GM23338 (cell line): ENCODE data around the gene DNAJB13. TPM values are rescaled to one million over a fixed set of nuclear protein-coding genes. Genes with fewer than 3 reads are reported as not detected.

Source experiments
- ATAC-seq: fragments of 200-7000 bp; cut with Tn5 transposase; 3 replicates; pipeline ENCODE4 v1.9.1; 2020
- DNase-seq: peaks from one replicate; pipeline ENCODE4 v3.0.0-alpha.2; 2015; ENCODE audit warnings: low spot score
- H2AFZ ChIP-seq: fragments of 200-600 bp; sonication (generic); 2 replicates; pipeline ENCODE4 v1.8.0; 2016; ENCODE audit warnings: antibody characterized with exemption, mild to moderate bottlenecking, moderate library complexity
- H3F3A ChIP-seq: fragments of 200-600 bp; sonication (generic); replicated peaks from 2 replicates; pipeline ENCODE4 v1.8.0; 2017; ENCODE audit warnings: antibody characterized with exemption, mixed run types, low read depth
- H3K27ac ChIP-seq: fragments of 200-600 bp; sonication (generic); 2 replicates; pipeline ENCODE4 v1.6.1; 2016; ENCODE audit warnings: low read depth
- H3K27me3 ChIP-seq: fragments of 200-600 bp; sonication (generic); 2 replicates; pipeline ENCODE4 v1.8.0; 2016; ENCODE audit warnings: mild to moderate bottlenecking, mixed run types, moderate library complexity; ENCODE audit not compliant: insufficient read depth
- H3K36me3 ChIP-seq: fragments of 200-600 bp; sonication (generic); 2 replicates; pipeline ENCODE4 v1.8.0; 2016; ENCODE audit warnings: mild to moderate bottlenecking; ENCODE audit not compliant: insufficient read depth
- H3K4me1 ChIP-seq: fragments of 200-600 bp; sonication (generic); 2 replicates; pipeline ENCODE4 v1.8.0; 2016; ENCODE audit warnings: mild to moderate bottlenecking, moderate library complexity; ENCODE audit not compliant: insufficient read depth
- H3K4me2 ChIP-seq: fragments of 200-600 bp; sonication (generic); 2 replicates; pipeline ENCODE4 v1.7.1; 2017; ENCODE audit warnings: mixed run types
- H3K4me3 ChIP-seq: fragments of 200-600 bp; sonication (generic); 2 replicates; pipeline ENCODE4 v1.6.1; 2016; ENCODE audit warnings: mixed run types
- H3K79me2 ChIP-seq: fragments of 200-600 bp; sonication (generic); replicated peaks from 2 replicates; pipeline ENCODE4 v1.8.0; 2017; ENCODE audit warnings: mild to moderate bottlenecking; ENCODE audit not compliant: insufficient read depth
- H3K9me2 ChIP-seq: fragments of 200-600 bp; sonication (generic); 2 replicates; pipeline ENCODE4 v1.8.0; 2017; ENCODE audit not compliant: insufficient read depth
- H4K20me1 ChIP-seq: fragments of 200-600 bp; sonication (generic); replicated peaks from 2 replicates; pipeline ENCODE4 v1.8.0; 2017; ENCODE audit warnings: mild to moderate bottlenecking; ENCODE audit not compliant: insufficient read depth
- H3K27ac Mint-ChIP-seq: 2 replicates; pipeline ENCODE4 v1.8.0; 2020; ENCODE audit warnings: inconsistent platforms, mild to moderate bottlenecking, moderate library complexity, mixed read lengths
- H3K27me3 Mint-ChIP-seq: 3 replicates; pipeline ENCODE4 v1.8.0; 2022; ENCODE audit warnings: low read depth, mild to moderate bottlenecking, moderate library complexity, mixed read lengths, inconsistent platforms; ENCODE audit not compliant: insufficient read depth, poor library complexity
- H3K36me3 Mint-ChIP-seq: 3 replicates; pipeline ENCODE4 v1.8.0; 2021; ENCODE audit warnings: low read depth, mild to moderate bottlenecking, inconsistent platforms, moderate library complexity, mixed read lengths
- H3K4me1 Mint-ChIP-seq: 3 replicates; pipeline ENCODE4 v1.8.0; 2020; ENCODE audit warnings: mild to moderate bottlenecking, inconsistent platforms, mixed read lengths
- H3K4me3 Mint-ChIP-seq: 3 replicates; pipeline ENCODE4 v1.8.0; 2021; ENCODE audit warnings: moderate library complexity, mild to moderate bottlenecking, inconsistent platforms, mixed read lengths
- H3K9me3 Mint-ChIP-seq: 3 replicates; pipeline ENCODE4 v1.8.0; 2020; ENCODE audit warnings: moderate library complexity, mild to moderate bottlenecking, inconsistent platforms, mixed read lengths
- CREB1 ChIP-seq: fragments of 250-450 bp; sonication (Bioruptor Pico); IDR thresholded peaks from 2 replicates; pipeline ENCODE4 v1.5.0; 2020; ENCODE audit warnings: low read depth, mild to moderate bottlenecking, moderate library complexity
- EZH2 ChIP-seq: fragments of 200-600 bp; sonication (generic); IDR thresholded peaks from one replicate; pipeline ENCODE4 v1.8.0; 2017; ENCODE audit warnings: antibody characterized with exemption, mild to moderate bottlenecking, low read depth; ENCODE audit not compliant: unreplicated experiment
- EZH2phosphoT487 ChIP-seq: fragments of 200-600 bp; sonication (generic); IDR thresholded peaks from one replicate; pipeline ENCODE4 v1.8.1; 2018; ENCODE audit warnings: antibody characterized with exemption; ENCODE audit not compliant: unreplicated experiment
- JUNB ChIP-seq: IDR thresholded peaks from one replicate; pipeline ENCODE4 v1.6.1; 2016; ENCODE audit warnings: antibody characterized with exemption; ENCODE audit not compliant: unreplicated experiment
- NANOG ChIP-seq: IDR thresholded peaks from 2 replicates; pipeline ENCODE4 v1.6.1; 2016; ENCODE audit warnings: antibody characterized with exemption, borderline replicate concordance
- POLR2AphosphoS5 ChIP-seq: IDR thresholded peaks from 2 replicates; pipeline ENCODE4 v1.6.1; 2016; ENCODE audit warnings: antibody characterized with exemption, low read depth
- STAT1 ChIP-seq: IDR thresholded peaks from one replicate; pipeline ENCODE4 v1.6.1; 2016; ENCODE audit warnings: antibody characterized with exemption; ENCODE audit not compliant: unreplicated experiment
- ZNF114 ChIP-seq: fragments of 250-450 bp; sonication (Bioruptor Pico); IDR thresholded peaks from 2 replicates; pipeline ENCODE4 v1.5.0; 2020; ENCODE audit warnings: mild to moderate bottlenecking, moderate library complexity
- ZNF331 ChIP-seq: fragments of 250-450 bp; sonication (Bioruptor Pico); IDR thresholded peaks from 2 replicates; pipeline ENCODE4 v1.5.0; 2020; ENCODE audit warnings: low read depth, mild to moderate bottlenecking, moderate library complexity
- ZNF462 ChIP-seq: fragments of 250-450 bp; sonication (Bioruptor Pico); IDR thresholded peaks from 2 replicates; pipeline ENCODE4 v1.5.0; 2020; ENCODE audit warnings: mild to moderate bottlenecking, moderate library complexity
- polyA plus RNA-seq: library from polyadenylated mRNA; unstranded; fragments of >200 nt; fragmentation: Nextera tagmentation; extraction: Ambion mirVana; gene quantifications from 2 replicates; pipeline ENCODE4 v1.2.1, GENCODE V29; 2016
- total RNA-seq: library from RNA; depleted of rRNA; stranded (reverse); fragments of >200 nt; shearing (Covaris generic); gene quantifications from 2 replicates; pipeline ENCODE4 v1.2.3, GENCODE V29; 2014
- TF ChIP-seq, protein P1 (sequence below): IDR thresholded peaks from one replicate; pipeline ENCODE4 v1.6.1; 2018; ENCODE audit warnings: antibody characterized with exemption; ENCODE audit not compliant: unreplicated experiment
- TF ChIP-seq, protein P2 (sequence below): IDR thresholded peaks from 2 replicates; pipeline ENCODE4 v1.6.1; 2016; ENCODE audit warnings: antibody characterized with exemption
- TF ChIP-seq, protein P3 (sequence below), 2 experiments: fragments of 200-600 bp in 1 of 2; sonication (generic) in 1 of 2; conservative IDR thresholded peaks; 2 replicates each; pipeline versions ENCODE4 v1.5.1 to v1.6.1; 2016 to 2017; ENCODE audit warnings: antibody characterized with exemption in 2 of 2, low read depth in 2 of 2, mild to moderate bottlenecking in 2 of 2, moderate library complexity in 1 of 2

DNAJB13 gene
- total and polyA plus RNA-seq, 2 experiments from 2014 or later: 0.14 to 0.32 TPM

DNA sequence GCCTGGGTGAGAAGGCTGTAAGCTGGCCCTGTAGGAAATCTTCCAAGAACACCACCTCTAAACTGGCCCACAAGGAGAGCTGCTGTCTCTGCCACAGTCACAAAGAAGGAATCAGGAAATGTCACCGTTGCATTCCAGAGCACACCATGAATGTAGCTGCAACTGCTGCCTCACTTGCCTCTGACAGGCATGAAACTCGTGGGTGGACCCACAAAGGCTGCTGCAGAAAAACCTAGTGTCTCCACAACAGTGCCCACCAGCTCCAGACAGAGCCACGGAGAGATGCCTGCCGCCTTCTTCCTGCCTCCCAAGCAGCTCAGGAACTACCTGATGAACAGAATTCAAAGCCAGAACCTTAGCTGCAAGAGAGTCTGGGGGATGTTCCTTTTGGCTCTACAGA, 10.5 kb downstream of the DNAJB13 start:
- no peaks in the 10 kb centered on the region for H3K36me3 Mint-ChIP-seq
- Histone ChIP-seq H3K36me3 (no peaks in the 10 kb centered on the region), H3K9me2 (no peaks in the 10 kb centered on the region), H3K79me2 (no peaks in the 10 kb centered on the region), H3F3A (0 out of 2 replicates have a peak, but pooled peaks cover 3% of the 10 kb centered on the region), H3K4me2 (no peak overlapping the region), H3K27me3 (no peaks in the 10 kb centered on the region), H3K4me1 (peaks cover 4% of the 10 kb centered on the region; the same call in 1 of the 2 replicates), H3K4me3 (no peak overlapping the region), H3K27ac (no peak overlapping the region), H4K20me1 (no peaks in the 10 kb centered on the region), H2AFZ (no peak overlapping the region)
- H3K9me3 Mint-ChIP-seq: no peaks in the 10 kb centered on the region; the same call in 2 of the 3 replicates
- TF ChIP-seq, protein P1, sequence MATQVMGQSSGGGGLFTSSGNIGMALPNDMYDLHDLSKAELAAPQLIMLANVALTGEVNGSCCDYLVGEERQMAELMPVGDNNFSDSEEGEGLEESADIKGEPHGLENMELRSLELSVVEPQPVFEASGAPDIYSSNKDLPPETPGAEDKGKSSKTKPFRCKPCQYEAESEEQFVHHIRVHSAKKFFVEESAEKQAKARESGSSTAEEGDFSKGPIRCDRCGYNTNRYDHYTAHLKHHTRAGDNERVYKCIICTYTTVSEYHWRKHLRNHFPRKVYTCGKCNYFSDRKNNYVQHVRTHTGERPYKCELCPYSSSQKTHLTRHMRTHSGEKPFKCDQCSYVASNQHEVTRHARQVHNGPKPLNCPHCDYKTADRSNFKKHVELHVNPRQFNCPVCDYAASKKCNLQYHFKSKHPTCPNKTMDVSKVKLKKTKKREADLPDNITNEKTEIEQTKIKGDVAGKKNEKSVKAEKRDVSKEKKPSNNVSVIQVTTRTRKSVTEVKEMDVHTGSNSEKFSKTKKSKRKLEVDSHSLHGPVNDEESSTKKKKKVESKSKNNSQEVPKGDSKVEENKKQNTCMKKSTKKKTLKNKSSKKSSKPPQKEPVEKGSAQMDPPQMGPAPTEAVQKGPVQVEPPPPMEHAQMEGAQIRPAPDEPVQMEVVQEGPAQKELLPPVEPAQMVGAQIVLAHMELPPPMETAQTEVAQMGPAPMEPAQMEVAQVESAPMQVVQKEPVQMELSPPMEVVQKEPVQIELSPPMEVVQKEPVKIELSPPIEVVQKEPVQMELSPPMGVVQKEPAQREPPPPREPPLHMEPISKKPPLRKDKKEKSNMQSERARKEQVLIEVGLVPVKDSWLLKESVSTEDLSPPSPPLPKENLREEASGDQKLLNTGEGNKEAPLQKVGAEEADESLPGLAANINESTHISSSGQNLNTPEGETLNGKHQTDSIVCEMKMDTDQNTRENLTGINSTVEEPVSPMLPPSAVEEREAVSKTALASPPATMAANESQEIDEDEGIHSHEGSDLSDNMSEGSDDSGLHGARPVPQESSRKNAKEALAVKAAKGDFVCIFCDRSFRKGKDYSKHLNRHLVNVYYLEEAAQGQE: no peak
- TF ChIP-seq NANOG (no peak), ZNF114 (CRISPR knock-in tag) (no peak), EZH2 (no peak), CREB1 (CRISPR knock-in tag) (no peak), ZNF331 (no peak), EZH2phosphoT487 (no peak), JUNB (no peak), ZNF462 (CRISPR knock-in tag) (no peak), STAT1 (no peak), POLR2AphosphoS5 (no peak)
- TF ChIP-seq, protein P2, sequence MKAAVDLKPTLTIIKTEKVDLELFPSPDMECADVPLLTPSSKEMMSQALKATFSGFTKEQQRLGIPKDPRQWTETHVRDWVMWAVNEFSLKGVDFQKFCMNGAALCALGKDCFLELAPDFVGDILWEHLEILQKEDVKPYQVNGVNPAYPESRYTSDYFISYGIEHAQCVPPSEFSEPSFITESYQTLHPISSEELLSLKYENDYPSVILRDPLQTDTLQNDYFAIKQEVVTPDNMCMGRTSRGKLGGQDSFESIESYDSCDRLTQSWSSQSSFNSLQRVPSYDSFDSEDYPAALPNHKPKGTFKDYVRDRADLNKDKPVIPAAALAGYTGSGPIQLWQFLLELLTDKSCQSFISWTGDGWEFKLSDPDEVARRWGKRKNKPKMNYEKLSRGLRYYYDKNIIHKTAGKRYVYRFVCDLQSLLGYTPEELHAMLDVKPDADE: no peak
- TF ChIP-seq, protein P3, sequence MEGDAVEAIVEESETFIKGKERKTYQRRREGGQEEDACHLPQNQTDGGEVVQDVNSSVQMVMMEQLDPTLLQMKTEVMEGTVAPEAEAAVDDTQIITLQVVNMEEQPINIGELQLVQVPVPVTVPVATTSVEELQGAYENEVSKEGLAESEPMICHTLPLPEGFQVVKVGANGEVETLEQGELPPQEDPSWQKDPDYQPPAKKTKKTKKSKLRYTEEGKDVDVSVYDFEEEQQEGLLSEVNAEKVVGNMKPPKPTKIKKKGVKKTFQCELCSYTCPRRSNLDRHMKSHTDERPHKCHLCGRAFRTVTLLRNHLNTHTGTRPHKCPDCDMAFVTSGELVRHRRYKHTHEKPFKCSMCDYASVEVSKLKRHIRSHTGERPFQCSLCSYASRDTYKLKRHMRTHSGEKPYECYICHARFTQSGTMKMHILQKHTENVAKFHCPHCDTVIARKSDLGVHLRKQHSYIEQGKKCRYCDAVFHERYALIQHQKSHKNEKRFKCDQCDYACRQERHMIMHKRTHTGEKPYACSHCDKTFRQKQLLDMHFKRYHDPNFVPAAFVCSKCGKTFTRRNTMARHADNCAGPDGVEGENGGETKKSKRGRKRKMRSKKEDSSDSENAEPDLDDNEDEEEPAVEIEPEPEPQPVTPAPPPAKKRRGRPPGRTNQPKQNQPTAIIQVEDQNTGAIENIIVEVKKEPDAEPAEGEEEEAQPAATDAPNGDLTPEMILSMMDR (conservative IDR thresholded peaks at IDR 0.05; ENCODE audit: low read depth in 2 of 2): no peak
- H3K27ac Mint-ChIP-seq: no peak overlapping the region
- peaks cover 14% of the 10 kb centered on the region for H3K4me1 Mint-ChIP-seq
- ATAC-seq (no peak), DNase-seq (no peak)
- no peak overlapping the region for H3K4me3 Mint-ChIP-seq
- H3K27me3 Mint-ChIP-seq: peaks cover 26% of the 10 kb centered on the region
